Ramos (cell line): ENCODE results near the gene C4orf50.
"Not testable (repeated sequence)": the region's sequence is repeated elsewhere in the genome, so short reads cannot be mapped to it uniquely, and the experiment has no call there.

Experiments used
- in situ Hi-C: fragments of 300-500 bp; cut with MboI; formaldehyde crosslinking; loops from one replicate; pipeline ENCODE4 v1.14.3; 2022; ENCODE audit warnings: low sequenced_read_pairs; ENCODE audit not compliant: unreplicated experiment

C4orf50 gene

DNA sequence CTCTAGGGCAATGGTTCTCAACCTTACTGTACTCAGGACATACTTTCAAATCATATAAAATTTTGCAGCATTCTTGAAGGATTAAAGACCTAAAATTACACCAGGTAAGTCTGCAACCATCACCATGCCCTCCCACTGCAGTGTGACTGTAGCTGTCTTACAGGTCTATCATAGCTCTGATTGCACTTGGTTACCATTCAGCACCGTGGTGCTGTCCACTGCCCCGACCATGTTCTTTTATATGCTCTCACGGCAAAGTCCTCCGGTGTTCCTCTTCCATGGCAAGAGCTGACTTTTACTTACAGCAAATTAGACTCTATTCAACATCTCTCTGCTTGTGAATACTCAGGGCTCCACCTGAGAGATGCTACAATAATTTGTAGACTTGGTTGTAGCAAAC, 136.9 kb downstream of the C4orf50 start:
- in situ Hi-C loops, result no loop called here

DNA sequence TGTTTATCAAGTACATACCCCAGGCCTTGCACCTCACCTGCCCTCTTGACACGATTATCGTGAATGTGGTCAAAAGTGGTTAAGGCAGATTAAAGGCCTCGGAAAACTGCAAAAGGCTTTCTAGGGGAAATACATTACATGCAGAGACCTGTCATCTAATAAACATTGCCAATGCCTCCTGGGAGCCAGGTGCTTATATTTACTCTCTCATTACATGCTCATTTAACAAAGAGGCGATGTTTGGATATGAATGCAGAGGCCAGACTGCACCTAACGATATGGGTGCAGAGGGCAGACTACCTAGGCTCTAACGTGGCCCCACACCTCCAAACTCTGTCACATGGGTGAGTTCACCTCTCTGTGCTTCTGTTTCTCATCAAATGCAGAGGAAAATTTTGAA, 139.9 kb downstream of the C4orf50 start:
- in situ Hi-C loops, result no loop called here

DNA sequence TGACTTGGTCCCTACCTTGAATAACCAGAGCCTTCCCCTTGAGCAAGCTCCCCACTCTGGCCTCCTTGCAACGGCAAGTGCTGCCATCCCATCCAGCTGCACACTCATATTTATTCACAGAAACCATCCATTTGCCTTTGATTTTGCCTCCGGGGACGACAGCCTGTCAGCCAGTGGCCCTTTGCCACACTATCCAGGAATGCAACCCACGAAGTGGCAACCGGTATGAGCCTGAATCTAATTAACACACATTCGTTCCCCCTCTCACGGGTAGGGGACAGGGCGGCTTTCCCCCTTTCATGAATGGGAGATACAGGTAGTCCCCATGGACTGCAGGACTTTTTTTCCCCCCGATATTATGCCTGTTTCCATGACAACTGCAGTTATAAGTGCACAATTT, 140.8 kb downstream of the C4orf50 start:
- in situ Hi-C loops, result no loop called here

DNA sequence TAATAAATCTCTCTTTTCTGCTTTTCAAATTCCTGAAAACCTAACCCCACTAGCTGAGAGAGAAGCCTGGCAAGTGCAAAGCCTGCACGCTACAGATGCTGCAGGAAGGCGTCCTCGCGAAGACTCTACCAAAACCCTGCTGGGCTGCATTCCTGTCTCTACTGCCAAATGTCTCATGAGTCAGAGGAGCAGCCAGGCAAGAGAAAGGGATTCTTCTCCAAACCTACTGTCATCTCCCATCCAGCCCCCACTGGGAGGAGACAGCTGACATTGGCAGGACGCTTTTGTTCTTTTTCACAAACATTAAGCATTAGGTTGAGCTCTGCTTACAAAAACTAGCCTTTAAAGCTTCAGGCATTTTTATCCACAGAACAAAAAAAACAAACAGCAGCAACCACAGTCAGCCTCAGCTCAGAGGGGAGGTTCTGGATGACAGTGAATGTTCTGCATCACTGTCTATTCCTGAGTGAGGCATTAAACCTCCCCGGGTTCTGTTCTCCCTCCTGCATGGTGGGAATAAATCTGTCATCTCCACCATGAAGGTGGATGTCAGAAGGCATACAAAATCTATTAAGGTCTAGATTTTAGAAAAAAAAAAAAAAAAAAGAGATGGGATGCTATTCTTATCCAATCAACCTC, 143.3 kb downstream of the C4orf50 start:
- in situ Hi-C loops, result no loop called here

DNA sequence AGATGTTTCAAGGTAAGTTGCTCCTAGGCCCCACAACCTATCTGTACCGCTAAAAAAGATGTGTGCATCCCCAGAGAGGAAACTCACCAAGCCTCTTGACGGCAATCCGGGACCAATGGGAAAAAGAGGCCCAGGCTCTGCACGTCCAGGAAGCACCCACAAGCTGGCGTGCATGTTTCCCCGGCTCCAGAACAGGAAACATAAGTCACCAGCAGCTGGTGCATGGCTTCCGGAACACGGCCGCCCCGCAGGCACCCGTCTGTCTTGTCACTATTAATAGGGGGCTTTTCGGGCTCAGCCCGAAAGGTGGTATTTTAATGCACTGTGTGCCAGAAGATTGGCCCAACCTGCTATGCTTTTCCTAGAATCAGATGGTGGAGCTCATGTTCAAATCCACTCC, 147.5 kb downstream of the C4orf50 start:
- in situ Hi-C loops, result no loop called here

DNA sequence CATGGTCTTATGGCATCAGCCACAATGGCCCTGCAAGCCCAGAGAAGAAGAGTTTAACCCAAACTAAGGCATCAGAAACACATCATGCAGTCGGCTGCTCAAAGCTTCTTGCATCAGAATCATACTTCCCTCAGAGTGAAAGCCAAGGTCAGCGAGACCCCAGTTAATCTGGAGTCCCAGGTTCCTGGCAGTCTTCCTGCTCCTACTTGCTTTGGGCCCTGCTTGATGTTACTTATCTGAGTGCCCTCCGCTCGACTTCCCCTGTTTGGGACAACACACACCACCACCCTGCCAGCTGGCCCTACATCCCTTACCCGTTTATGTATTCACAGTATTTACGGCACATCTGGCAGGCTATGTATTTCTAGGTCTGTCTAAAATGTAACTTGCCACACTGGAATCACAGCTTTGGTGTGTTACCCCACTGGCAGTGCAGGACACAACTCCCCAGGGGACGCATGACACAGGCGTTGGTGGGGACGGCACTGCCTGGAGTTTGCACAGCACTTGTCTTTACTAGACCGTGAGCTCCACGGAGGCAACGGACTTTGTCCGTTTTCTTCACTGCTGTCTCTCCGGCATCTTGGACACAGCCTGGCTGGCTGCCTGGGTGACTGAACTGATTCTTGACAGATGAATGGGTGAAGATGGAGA, 148.1 kb downstream of the C4orf50 start:
- in situ Hi-C loops, result no loop called here

DNA sequence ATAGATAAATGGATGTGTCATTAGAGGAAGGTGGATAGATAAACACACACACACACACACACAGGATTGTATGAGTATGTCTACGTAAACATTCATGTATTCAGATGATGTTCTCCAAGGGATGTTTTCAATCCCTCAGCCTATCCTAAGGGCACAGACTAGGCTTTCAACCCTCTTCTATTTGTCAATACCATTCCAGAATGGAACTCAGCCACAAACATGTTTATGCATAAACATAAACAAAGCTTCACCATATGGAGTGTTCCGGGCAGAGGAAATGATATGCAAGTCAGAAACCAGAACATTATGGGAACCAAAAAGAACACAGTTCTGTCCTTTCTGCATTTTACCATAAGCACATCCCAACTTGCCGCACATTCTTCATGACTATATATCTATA, 150.4 kb downstream of the C4orf50 start:
- in situ Hi-C loops, result no loop called here

DNA sequence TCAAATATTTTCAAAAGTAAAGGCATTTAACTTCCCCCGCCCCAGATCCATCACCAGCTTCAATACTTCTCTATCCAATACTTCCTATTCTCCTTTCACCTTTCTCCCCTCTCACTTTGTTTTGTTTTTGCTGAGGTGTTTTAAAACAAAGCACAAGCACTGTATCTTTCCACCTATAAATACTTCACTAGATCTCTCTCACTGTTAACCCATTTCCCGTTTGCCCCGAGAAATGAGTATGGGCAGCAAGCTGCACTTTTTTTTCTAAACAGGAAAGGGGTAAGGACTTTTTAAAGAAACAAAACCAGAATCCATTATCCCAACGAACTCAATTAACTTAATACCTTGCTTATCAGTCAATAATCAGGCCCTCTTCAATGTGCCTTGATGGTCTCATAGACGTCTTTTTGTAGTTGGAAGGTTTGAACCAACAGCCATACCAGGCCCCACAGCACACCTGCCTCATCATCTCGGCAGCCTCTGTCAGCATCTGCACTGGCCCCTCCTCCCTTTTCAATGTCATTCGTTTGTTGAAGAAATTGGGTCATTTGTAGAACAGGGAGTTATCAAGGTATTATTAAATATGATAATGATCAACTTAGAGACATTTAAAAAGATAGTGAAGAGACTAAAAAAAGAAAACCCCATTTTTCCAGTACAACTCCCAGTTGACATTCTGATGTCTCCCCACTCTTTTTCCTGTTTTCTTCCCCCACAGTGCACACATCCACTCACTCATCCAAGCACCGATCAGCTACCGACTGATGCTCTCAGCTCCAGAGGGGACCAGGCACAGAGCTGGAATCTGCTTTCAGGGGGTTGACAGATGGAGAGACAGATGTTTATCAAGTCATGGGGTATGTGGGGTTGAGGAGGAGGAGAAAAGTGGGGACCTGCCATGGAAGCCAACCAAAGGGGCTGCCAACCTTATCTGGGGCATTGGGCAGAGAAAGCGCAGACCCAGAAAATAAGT, 151.1 kb downstream of the C4orf50 start:
- in situ Hi-C loops, result no loop called here

DNA sequence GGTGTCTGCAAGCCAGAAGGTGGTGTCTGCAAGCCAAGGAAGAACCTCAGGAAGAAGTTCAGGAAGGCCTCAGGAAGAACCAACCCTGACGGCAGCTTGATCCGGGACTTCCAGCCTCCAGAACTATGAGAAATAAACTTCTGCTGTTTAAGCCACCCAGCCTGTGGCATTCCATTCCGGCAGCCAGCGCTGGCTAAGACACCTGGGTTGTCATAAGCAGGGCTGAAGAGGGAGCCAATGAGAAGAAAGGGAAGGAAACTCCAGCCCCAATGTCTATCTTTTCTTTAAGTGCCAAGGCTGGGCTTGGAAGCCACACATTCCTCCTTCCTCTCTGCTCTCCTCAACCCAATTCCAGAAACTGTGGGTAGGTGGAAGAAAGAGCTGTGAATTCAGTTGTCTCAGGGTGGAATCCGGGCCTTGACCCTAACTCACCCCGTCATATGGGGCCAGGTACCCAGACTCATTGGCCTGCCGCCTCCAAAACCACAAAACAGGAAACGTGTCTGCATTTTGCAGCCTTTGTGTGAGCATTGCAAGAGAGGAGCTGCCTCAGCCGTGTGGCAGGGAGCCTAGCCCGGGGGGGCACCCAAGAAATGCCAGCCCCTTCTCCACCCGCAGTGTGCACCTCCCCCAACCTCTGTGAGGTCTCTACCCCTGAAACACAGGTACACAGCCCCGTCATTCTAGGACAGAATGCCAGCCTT, 152.2 kb downstream of the C4orf50 start:
- in situ Hi-C loops, result no loop called here

DNA sequence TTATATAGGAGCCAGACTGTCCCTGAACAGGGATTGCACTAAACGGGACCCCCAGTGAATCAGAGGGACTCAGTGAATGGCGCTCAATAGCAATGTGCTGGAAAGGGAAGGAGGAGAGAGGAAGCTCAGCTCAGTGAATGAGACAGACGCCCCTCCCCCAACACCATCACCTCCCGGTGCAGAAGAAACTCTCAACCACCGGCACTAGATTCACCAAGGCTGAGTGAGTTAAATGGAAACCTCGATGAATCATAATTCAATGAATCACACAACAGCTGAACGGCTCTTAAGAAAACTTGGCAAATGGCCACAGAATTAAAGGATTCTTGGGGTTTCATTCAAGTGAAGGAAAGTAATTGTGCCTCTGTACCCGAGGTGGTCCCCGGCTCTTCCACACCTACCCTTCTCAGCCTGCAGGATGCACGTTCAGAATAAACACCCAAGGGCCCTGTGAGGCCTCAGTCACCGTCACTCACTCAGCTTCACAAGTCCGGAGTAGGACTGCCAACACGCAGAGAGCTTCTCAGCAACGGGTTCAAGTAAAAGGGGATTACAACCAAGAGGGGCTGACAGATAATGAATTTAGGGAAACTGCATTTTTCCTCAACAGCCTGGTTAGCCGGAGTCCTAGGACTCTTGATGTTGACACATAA, 154.6 kb downstream of the C4orf50 start:
- in situ Hi-C loops, result no loop called here

DNA sequence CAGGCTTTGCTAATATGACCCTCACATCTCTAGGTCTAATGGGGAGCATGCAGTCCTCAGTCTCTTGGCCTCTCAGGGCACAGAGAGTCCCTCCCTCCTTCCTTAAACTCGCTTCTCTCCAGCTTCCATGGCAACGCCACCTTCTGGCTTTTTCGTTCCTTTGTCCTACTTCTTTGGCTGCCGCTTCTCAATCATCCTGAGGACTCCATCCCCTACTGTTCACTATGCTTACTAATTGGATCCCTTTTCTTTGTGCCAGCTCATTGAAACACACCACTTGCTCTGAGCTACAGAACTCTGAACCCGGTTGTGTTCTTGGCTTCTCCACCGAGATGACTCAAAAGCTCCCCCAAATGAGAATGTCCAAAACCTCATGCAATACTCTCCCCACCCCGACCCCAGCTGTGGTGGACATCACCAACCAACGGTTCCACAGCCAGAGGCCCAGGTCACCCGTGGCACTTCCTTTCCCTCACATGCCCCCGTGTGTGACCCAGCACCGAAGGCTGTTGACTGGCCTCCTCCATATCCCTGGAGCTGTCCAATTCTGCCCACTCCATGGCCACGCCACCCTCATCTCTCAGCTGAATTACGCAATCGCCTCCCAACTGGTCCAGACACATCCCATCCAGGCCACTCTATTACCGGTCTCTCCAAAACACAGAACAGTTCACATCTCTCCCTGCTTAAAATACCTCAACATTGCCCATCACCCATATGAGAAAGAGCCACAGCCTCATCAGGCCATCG, 160.0 kb downstream of the C4orf50 start:
- in situ Hi-C loops, result no loop called here

DNA sequence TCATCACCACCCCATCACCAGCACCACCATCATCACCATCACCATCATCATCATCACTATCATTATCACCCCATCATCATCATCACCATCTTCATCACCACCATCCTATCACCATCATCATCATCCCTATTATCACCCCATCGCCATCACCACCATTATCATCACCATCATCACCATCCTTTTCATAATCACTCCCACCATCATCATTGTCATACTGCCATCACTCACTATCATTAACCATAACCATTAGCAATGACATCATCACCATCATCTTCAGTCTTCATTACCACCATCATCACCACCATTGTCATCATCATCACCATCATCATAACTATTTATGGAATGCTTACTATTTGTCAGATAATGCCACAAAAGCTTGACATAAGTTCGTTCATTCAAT, 161.0 kb downstream of the C4orf50 start:
- in situ Hi-C loops, result no loop called here

DNA sequence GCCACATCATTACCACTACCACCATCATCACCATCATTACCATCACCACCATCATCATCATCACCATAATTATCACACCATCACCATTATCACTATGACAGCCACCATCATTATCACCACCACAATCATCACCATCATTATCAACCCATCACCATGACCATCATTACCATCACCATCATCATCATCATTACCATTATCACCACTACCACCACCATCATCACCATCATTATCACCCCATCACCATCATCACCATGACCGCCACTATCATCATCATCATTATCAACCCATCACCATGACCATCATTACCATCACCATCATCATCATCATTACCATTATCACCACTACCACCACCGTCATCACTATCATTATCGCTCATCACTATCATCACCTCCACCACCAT, 161.9 kb downstream of the C4orf50 start:
- in situ Hi-C loops, result not testable (repeated sequence)

DNA sequence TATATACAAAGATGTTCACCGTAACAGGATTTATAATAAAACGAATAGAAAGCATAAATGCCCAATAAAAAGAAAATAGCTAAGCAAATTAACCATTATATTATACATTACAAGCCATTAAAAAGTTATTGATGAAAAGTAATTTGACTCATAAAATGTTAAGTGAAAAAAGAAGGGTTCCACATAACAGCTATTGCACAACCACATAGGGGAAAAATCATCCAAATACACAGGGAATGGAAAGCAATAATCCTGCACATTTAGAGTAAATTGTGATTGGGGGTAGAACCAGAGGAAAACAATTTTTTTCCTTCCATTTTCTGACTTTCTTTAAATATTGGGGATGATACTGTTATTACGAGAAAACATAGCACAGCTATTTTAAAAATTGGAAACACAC, 163.3 kb downstream of the C4orf50 start:
- in situ Hi-C loops, result no loop called here

DNA sequence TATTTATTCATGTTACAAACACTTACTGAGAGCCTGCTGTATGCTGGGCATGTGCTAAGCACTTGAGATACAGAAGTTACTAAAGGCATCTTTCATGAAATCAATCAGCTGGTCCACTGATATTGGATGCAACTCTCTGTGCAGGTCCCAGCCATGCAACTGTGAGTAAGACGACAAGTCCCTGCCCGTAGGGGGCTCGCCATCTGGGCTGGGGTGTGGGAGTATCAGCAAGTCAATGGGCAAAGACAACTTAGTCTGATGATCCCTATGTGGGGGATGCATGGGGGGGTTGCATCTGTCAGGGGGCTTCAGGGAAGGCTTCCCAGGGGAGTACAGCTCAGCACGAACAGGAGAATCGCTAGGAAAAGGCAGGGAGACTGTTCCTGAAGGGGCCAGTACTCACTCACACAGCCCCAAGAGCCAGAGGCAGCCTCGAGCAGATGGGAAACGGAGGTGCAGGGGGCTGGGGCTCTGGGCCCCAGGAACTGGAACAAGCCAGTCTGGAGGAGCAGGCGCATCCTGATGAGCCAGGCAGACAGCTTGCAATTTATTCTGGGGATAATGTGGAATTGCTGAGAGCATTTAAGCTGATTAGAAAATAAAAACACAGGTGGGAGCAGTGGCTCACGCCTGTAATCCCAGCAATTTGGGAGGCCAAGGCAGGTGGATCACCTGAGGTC, 165.6 kb downstream of the C4orf50 start:
- in situ Hi-C loops, result no loop called here

DNA sequence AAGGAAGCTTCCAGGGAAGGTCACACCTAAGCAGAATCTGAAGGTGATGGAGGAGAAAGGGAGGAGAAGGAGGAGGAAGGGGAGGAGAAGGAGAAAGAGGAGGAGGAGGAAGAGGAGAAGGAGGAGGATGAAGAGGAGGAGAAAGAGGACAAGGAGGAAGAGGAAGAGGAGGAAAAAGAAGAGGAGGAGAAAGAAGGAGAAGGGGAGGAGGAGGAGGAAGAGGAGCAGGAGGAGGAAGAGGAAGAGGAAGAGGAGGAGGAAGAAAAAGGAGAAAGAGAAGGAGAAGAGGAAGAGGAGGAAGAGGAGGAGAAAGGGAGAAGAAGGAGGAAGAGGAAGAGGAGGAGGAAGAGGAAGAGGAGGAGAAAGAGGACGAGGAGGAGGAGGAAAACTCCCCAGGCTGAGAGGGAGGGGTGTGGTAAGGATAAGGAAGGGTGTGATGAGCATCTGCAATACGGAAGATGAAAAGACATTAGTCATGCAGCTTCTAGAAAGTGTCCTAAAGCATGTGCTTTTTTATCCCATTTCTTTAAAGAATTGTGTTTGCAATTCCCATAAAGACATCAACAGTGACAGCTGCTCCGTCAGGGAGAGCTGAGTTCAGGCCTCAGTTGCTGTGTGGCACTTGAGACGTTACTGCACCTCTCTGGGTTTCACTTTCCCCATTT, 166.5 kb downstream of the C4orf50 start:
- in situ Hi-C loops, result no loop called here
